Measurements from ENCODE around the gene F11. TPM values are rescaled to one million over a fixed set of nuclear protein-coding genes. Genes with fewer than 3 reads are reported as not detected.

F11 gene
- total and polyA plus RNA-seq, 2 donors (not counting 1 experiment from before 2014, with no cell fraction given): 0.06 TPM; not detected in 1

GRCh38 chr4:186297013-186297645 lies 31.1 kb downstream of the F11 start:
- intact Hi-C loops (cut with micrococcal nuclease): no loop called here
- POLR2A ChIA-PET: no interaction called here
- H3K4me1 ChIP-seq (ENCODE audit: control insufficient read depth in 2 of 2, insufficient read depth in 2 of 2, low read length in 2 of 2): no peaks in the 10 kb centered on the region
- H3K4me2 ChIP-seq (replicated peaks; ENCODE audit: low read depth, low read length, poor library complexity, severe bottlenecking): no peak overlapping the region
- H3K27ac Mint-ChIP-seq: no peak overlapping the region
- H3K27ac ChIP-seq (ENCODE audit: low read length in 2 of 2): no peak overlapping the region
- no peaks in the 10 kb centered on the region for H4K20me1 ChIP-seq (ENCODE audit: control insufficient read depth, insufficient read depth, low read length, poor library complexity, severe bottlenecking)
- peaks cover 0 to 5% (median 2%) of the 10 kb centered on the region in 4 experiments for H3K27me3 ChIP-seq (replicated peaks in 1 of 4; ENCODE audit: control extremely low read depth in 1 of 4, control insufficient read depth in 3 of 4, insufficient read depth in 4 of 4, low read length in 3 of 4)
- no peaks in the 10 kb centered on the region for H3K36me3 ChIP-seq (replicated peaks in 1 of 2; ENCODE audit: control extremely low read depth in 1 of 2, control insufficient read depth in 1 of 2, extremely low read depth in 1 of 2, insufficient read depth in 2 of 2, low read length in 1 of 2)
- peaks cover 13% of the 10 kb centered on the region for H3K27me3 Mint-ChIP-seq
- no peak overlapping the region for H3K4me3 Mint-ChIP-seq
- peak; percentile 11 for DNase-seq
- H3K9ac ChIP-seq (ENCODE audit: low read length): no peak overlapping the region
- no peak overlapping the region for H2AFZ ChIP-seq (ENCODE audit: insufficient read depth, low read depth, low read length, poor library complexity, severe bottlenecking)
- no peaks in the 10 kb centered on the region for H3K9me3 ChIP-seq (ENCODE audit: control extremely low read depth in 1 of 3, control insufficient read depth in 2 of 3, insufficient read depth in 1 of 3, low read length in 2 of 3)
- WGBS (ENCODE audit: insufficient coverage): 82% methylated on average over 11 of the region's 21 CpGs
- no peak for ATAC-seq (ENCODE audit: low read depth)
- H3K79me2 ChIP-seq (ENCODE audit: control insufficient read depth, insufficient read depth, low read length): no peaks in the 10 kb centered on the region
- H3K4me3 ChIP-seq (ENCODE audit: control extremely low read depth in 1 of 5, extremely low read depth in 1 of 5, insufficient read depth in 1 of 5, low read depth in 2 of 5, low read length in 4 of 5): no peak overlapping the region
- CTCF ChIA-PET: interaction anchor here (1.5 to 2.1 kb wide), 2 partner anchors 290 kb away, joined by 8 read pairs; no protein-coding TSS in a partner anchor
- no peaks in the 10 kb centered on the region for H3K4me1 Mint-ChIP-seq
- TF ChIP-seq EZH2 (IDR thresholded peaks at IDR 0.05; ENCODE audit: borderline replicate concordance, insufficient read depth, low read depth, low read length, poor library complexity, severe bottlenecking) (no peak), CTCF (IDR thresholded peaks at IDR 0.05) (peak; percentile 56)
- H3K9me3 Mint-ChIP-seq (ENCODE audit: insufficient read depth): no peaks in the 10 kb centered on the region

- 23% methylated on average over 39 of the region's 39 CpGs for WGBS (ENCODE audit: insufficient coverage)
- H3K4me3 Mint-ChIP-seq: no peak overlapping the region
- Histone ChIP-seq H2AFZ (ENCODE audit: insufficient read depth, low read depth, low read length, poor library complexity, severe bottlenecking) (no peak overlapping the region), H3K79me2 (ENCODE audit: control insufficient read depth, insufficient read depth, low read length) (no peaks in the 10 kb centered on the region), H3K4me3 (ENCODE audit: control extremely low read depth in 1 of 5, extremely low read depth in 1 of 5, insufficient read depth in 1 of 5, low read depth in 2 of 5, low read length in 4 of 5) (no peak overlapping the region), H3K36me3 (replicated peaks in 1 of 2; ENCODE audit: control extremely low read depth in 1 of 2, control insufficient read depth in 1 of 2, extremely low read depth in 1 of 2, insufficient read depth in 2 of 2, low read length in 1 of 2) (no peaks in the 10 kb centered on the region), H3K9ac (ENCODE audit: low read length) (no peak overlapping the region), H3K4me1 (ENCODE audit: control insufficient read depth in 2 of 2, insufficient read depth in 2 of 2, low read length in 2 of 2) (no peaks in the 10 kb centered on the region), H3K9me3 (ENCODE audit: control extremely low read depth in 1 of 3, control insufficient read depth in 2 of 3, insufficient read depth in 1 of 3, low read length in 2 of 3) (no peaks in the 10 kb centered on the region), H4K20me1 (ENCODE audit: control insufficient read depth, insufficient read depth, low read length, poor library complexity, severe bottlenecking) (no peaks in the 10 kb centered on the region), H3K27me3 (replicated peaks in 1 of 4; ENCODE audit: control extremely low read depth in 1 of 4, control insufficient read depth in 3 of 4, insufficient read depth in 4 of 4, low read length in 3 of 4) (peaks cover 0 to 5% (median 2%) of the 10 kb centered on the region in 4 experiments), H3K27ac (ENCODE audit: low read length in 2 of 2) (no peak overlapping the region), H3K4me2 (replicated peaks; ENCODE audit: low read depth, low read length, poor library complexity, severe bottlenecking) (no peak overlapping the region)
- ChIA-PET POLR2A (no interaction called here), CTCF (interaction anchor here (0.8 to 1.5 kb wide), 2 partner anchors 289 to 291 kb away, joined by 3 to 8 read pairs; no protein-coding TSS in a partner anchor)
- no peaks in the 10 kb centered on the region for H3K4me1 Mint-ChIP-seq
- H3K27ac Mint-ChIP-seq: no peak overlapping the region
- peaks cover 13% of the 10 kb centered on the region for H3K27me3 Mint-ChIP-seq
- intact Hi-C loops (cut with micrococcal nuclease): no loop called here
- DNase-seq (no peak), ATAC-seq (ENCODE audit: low read depth) (no peak)
- TF ChIP-seq CTCF (IDR thresholded peaks at IDR 0.05): no peak
- no peak for TF ChIP-seq EZH2 (IDR thresholded peaks at IDR 0.05; ENCODE audit: borderline replicate concordance, insufficient read depth, low read depth, low read length, poor library complexity, severe bottlenecking)
- no peaks in the 10 kb centered on the region for H3K9me3 Mint-ChIP-seq (ENCODE audit: insufficient read depth)
Observed at GRCh38 chr4:186298031-186298647, 32.1 kb downstream of the F11 start.
